Esophagus muscularis mucosa (tissue), 4 donors: ENCODE data around the gene PTGIS. TPM values are rescaled to one million over a fixed set of nuclear protein-coding genes. Genes with fewer than 3 reads are reported as not detected.
A peak's percentile ranks its signal among the peaks of the same experiment; 100 is the strongest.

ENCODE experiments used
- DNase-seq: peaks from one replicate; pipeline ENCODE4 v3.0.0-alpha.2; 2017; ENCODE audit errors: extremely low spot score
- H3K27ac ChIP-seq, 4 donors: fragments of 200-600 bp; sonication (generic); replicated peaks in 1 of 4; 1 replicate in 3 of 4; 2 replicates in 1 of 4; pipeline ENCODE4 v1.5.1; 2016 to 2019; ENCODE audit warnings: mild to moderate bottlenecking in 1 of 4
- H3K27me3 ChIP-seq, 4 donors: fragments of 200-600 bp; sonication (generic); one replicate each; pipeline versions ENCODE4 v1.5.1 to v1.6.0; 2016 to 2019
- H3K36me3 ChIP-seq, 4 donors: fragments of 200-600 bp; sonication (generic); one replicate each; pipeline ENCODE4 v1.5.1; 2016 to 2019
- H3K4me1 ChIP-seq, 4 donors: fragments of 200-600 bp; sonication (generic); one replicate each; pipeline ENCODE4 v1.5.1; 2016 to 2019
- H3K4me3 ChIP-seq, 4 donors: fragments of 200-600 bp; sonication (generic); 1 replicate in 2 of 4; 2 replicates in 2 of 4; pipeline ENCODE4 v1.5.1; 2016 to 2019; ENCODE audit warnings: mild to moderate bottlenecking in 4 of 4, moderate library complexity in 1 of 4
- H3K9me3 ChIP-seq, 4 donors: fragments of 200-600 bp; sonication (generic); 1 replicate in 3 of 4; 2 replicates in 1 of 4; pipeline ENCODE4 v1.5.1; 2016 to 2019
- EP300 ChIP-seq: sonication (generic); formaldehyde crosslinking; IDR thresholded peaks from one replicate; pipeline ENCODE4 v1.6.1; 2017; ENCODE audit warnings: antibody characterized with exemption
- POLR2A ChIP-seq: fragments of 450-650 bp; IDR thresholded peaks from one replicate; pipeline ENCODE4 v1.6.1; 2017; ENCODE audit warnings: antibody characterized with exemption, moderate library complexity, mild to moderate bottlenecking, low read depth
- POLR2AphosphoS5 ChIP-seq, 2 donors: sonication (generic); formaldehyde crosslinking; IDR thresholded peaks; one replicate each; pipeline ENCODE4 v1.6.1; 2017; ENCODE audit warnings: antibody characterized with exemption in 2 of 2
- WGBS: methylation state at CpG from one replicate; pipeline ENCODE4 v1.1.5; 2018; 5-methylcytosine and 5-hydroxymethylcytosine counted together
- intact Hi-C: fragments of 100-400 bp; cut with DNase I; formaldehyde crosslinking; loops from one replicate; pipeline ENCODE4 v1.15.1; 2023
- total RNA-seq, 4 donors: library from RNA; depleted of rRNA; stranded (reverse); fragments of >200 nt; gene quantifications; one replicate each; pipeline versions ENCODE4 v1.1.0 to v1.2.1, GENCODE V29; 2016
- TF ChIP-seq, protein P1 (sequence below), 3 experiments: fragments of 200-600 bp in 2 of 3; fragments of 450-650 bp in 1 of 3; sonication (generic) in 2 of 3; IDR thresholded peaks; one replicate each; pipeline ENCODE4 v1.5.1; 2017 to 2019; ENCODE audit warnings: antibody characterized with exemption in 3 of 3, mild to moderate bottlenecking in 2 of 3, moderate library complexity in 1 of 3

PTGIS gene
- total RNA-seq, 4 donors from 2014 or later = 107 to 217 (median 130) TPM

DNA sequence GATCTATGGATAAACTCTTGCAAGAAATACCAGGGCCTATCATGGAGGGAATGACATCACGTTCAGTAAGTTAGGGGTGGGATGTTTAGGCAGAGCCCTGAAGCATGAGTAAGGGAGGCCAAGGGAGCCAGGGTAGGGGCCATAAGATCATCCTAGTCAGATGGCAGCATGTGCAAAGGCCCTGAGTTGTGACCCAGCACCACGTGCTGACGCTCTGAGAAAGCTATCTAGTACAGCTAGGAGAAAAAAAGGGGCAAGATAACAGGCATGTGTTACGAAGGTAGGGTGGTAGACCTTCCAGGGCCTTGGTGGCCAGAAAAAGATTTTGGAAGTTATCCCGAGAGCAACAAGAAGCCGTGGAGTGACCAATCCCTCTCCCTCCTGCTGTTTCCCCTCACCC lies 107.8 kb downstream of the PTGIS start:
- no peak for TF ChIP-seq POLR2A
- TF ChIP-seq EP300 = no peak
- TF ChIP-seq, protein P1, sequence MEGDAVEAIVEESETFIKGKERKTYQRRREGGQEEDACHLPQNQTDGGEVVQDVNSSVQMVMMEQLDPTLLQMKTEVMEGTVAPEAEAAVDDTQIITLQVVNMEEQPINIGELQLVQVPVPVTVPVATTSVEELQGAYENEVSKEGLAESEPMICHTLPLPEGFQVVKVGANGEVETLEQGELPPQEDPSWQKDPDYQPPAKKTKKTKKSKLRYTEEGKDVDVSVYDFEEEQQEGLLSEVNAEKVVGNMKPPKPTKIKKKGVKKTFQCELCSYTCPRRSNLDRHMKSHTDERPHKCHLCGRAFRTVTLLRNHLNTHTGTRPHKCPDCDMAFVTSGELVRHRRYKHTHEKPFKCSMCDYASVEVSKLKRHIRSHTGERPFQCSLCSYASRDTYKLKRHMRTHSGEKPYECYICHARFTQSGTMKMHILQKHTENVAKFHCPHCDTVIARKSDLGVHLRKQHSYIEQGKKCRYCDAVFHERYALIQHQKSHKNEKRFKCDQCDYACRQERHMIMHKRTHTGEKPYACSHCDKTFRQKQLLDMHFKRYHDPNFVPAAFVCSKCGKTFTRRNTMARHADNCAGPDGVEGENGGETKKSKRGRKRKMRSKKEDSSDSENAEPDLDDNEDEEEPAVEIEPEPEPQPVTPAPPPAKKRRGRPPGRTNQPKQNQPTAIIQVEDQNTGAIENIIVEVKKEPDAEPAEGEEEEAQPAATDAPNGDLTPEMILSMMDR (IDR thresholded peaks at IDR 0.05) = no peak
- no peak for TF ChIP-seq POLR2AphosphoS5 (IDR thresholded peaks at IDR 0.05)
- H3K36me3 ChIP-seq = peaks cover 0 to 4% (median 0%) of the 10 kb centered on the region in 4 donors
- peak overlapping the region in 1 of 4 donors; percentile 46 for H3K27ac ChIP-seq
- WGBS = 82% methylated on average over 6 of the region's 6 CpGs
- H3K27me3 ChIP-seq = no peaks in the 10 kb centered on the region
- no peak overlapping the region for H3K4me3 ChIP-seq
- H3K4me1 ChIP-seq = peaks cover 0 to 45% (median 33%) of the 10 kb centered on the region in 4 donors
- intact Hi-C loops = no loop called here
- H3K9me3 ChIP-seq = no peaks in the 10 kb centered on the region
- DNase-seq = no peak

DNA sequence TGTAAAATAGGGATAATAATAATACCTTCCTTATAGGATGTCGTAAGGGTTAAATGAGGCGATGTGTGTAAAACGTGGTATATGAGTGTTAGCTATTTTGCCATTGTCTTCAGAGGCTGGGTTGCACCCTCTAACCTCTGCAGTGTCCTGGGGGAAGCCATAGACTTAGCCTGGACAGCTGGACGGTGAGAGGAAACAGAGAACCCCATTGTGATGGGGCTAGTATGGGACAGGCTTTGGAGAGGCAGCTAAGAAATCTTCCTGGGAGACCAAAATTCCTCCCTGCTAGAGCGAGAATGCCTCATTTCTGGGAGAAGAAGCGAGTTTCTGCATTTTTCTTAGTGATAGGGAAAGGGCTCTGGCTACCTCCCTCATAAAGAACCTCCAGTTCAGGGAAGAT lies 108.3 kb downstream of the PTGIS start:
- peak overlapping the region in 1 of 4 donors; percentile 46 for H3K27ac ChIP-seq

DNA sequence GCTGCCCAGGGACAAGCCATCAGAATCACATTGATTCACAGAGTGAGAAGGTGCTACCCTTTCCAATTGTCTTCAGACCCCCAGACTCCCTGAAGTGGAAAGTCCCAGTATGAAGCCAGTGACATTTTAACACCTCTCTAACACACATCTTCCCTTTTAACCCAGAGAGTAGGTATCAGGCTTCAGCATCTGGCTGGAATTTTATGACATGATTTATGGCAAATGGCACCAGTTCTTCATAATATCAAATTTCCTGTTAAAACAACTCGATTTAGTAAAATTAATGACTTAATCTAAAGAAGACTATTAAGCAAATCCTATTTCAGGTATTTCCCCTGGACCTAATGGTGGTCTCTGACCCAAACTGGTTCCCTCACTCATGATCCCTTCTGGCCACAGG lies 110.5 kb downstream of the PTGIS start:
- no peaks in the 10 kb centered on the region for H3K27me3 ChIP-seq
- H3K27ac ChIP-seq = no peak overlapping the region
- TF ChIP-seq POLR2A (no peak), EP300 (no peak), POLR2AphosphoS5 (IDR thresholded peaks at IDR 0.05) (no peak)
- TF ChIP-seq, protein P1 (IDR thresholded peaks at IDR 0.05) = no peak
- DNase-seq = no peak
- intact Hi-C loops = no loop called here
- H3K36me3 ChIP-seq = peaks cover 0 to 4% (median 0%) of the 10 kb centered on the region in 4 donors
- H3K4me1 ChIP-seq = peaks cover 2 to 40% (median 25%) of the 10 kb centered on the region in 4 donors
- no peak overlapping the region for H3K4me3 ChIP-seq
- WGBS = 48% methylated on average over 1 of the region's 1 CpG
- no peaks in the 10 kb centered on the region for H3K9me3 ChIP-seq

More for the DNA sequence above, 108.3 kb downstream of the PTGIS start:
- intact Hi-C loops = no loop called here
- 84% methylated on average over 6 of the region's 6 CpGs for WGBS
- H3K4me3 ChIP-seq = no peak overlapping the region
- no peak for DNase-seq
- peaks cover 0 to 41% (median 30%) of the 10 kb centered on the region in 4 donors for H3K4me1 ChIP-seq
- H3K9me3 ChIP-seq = no peaks in the 10 kb centered on the region
- H3K36me3 ChIP-seq = peaks cover 0 to 4% (median 0%) of the 10 kb centered on the region in 4 donors
- H3K27me3 ChIP-seq = no peaks in the 10 kb centered on the region
- TF ChIP-seq EP300 (no peak), POLR2A (no peak), POLR2AphosphoS5 (IDR thresholded peaks at IDR 0.05) (no peak)
- TF ChIP-seq, protein P1 (IDR thresholded peaks at IDR 0.05) = no peak

DNA sequence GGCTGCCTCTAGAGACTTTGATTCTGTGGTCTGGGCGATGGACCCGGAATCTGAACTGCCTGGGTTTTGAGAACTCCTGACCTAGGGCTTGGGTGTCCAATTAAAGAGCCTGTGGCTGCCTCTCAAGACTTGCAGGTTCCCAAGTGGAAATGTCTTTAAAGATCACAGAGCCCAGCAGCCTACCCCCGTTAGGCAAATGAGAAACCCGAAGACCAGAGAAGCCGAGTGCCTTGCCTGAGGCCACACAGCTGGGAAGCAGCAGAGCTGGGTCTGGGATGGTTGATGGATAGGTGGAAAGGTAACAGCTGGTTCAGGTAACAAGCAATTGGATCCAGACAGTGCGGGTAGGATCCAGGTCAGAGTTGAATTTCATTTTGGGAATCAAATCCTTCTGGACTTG lies 111.3 kb downstream of the PTGIS start:
- intact Hi-C loops = no loop called here
- H3K4me3 ChIP-seq = no peak overlapping the region
- no peak overlapping the region for H3K27ac ChIP-seq
- TF ChIP-seq, protein P1 (IDR thresholded peaks at IDR 0.05) = no peak
- TF ChIP-seq POLR2AphosphoS5 (IDR thresholded peaks at IDR 0.05) = no peak
- no peak for TF ChIP-seq POLR2A
- 96% methylated on average over 4 of the region's 6 CpGs for WGBS
- peaks cover 9 to 41% (median 29%) of the 10 kb centered on the region in 4 donors for H3K4me1 ChIP-seq
- no peak for DNase-seq
- H3K36me3 ChIP-seq = peaks cover 0 to 4% (median 0%) of the 10 kb centered on the region in 4 donors
- H3K27me3 ChIP-seq = no peaks in the 10 kb centered on the region
- no peaks in the 10 kb centered on the region for H3K9me3 ChIP-seq

DNA sequence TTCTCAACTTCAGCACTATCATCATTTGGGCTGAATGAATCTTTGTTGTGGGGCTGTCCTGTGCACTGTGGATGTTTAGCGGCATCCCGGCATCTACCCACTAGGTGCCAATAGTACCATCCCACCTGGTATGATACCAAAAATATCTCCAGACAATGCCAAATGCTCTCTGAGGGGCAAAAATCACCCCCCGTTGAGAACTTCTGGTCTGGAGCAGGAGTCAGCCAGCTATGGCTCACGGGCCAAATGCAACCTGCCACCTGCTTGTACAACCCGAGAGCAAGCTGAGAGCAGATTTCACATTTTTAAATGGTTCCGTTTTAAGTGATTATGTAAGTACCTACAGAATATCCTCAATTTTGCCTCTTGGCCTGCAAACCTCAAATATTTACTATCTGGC lies 112.2 kb downstream of the PTGIS start:
- DNase-seq = no peak
- Histone ChIP-seq H3K9me3 (no peaks in the 10 kb centered on the region), H3K27ac (no peak overlapping the region), H3K4me1 (peaks cover 9 to 41% (median 29%) of the 10 kb centered on the region in 4 donors), H3K27me3 (no peaks in the 10 kb centered on the region), H3K4me3 (no peak overlapping the region), H3K36me3 (peaks cover 0 to 4% (median 0%) of the 10 kb centered on the region in 4 donors)
- WGBS = 90% methylated on average over 6 of the region's 6 CpGs
- TF ChIP-seq EP300 (no peak), POLR2AphosphoS5 (IDR thresholded peaks at IDR 0.05) (no peak), POLR2A (no peak)
- TF ChIP-seq, protein P1 (IDR thresholded peaks at IDR 0.05) = no peak
- intact Hi-C loops = no loop called here
